Bronchial epithelial cell (primary cell): Measurements from ENCODE around the gene TOMM40. TPM values are rescaled to one million over a fixed set of nuclear protein-coding genes. Genes with fewer than 3 reads are reported as not detected.

Experiments used
- DNase-seq: peaks from one replicate; pipeline ENCODE4 v3.0.0-alpha.2; 2010; ENCODE audit warnings: low read depth
- FAIRE-seq: peaks from 2 replicates; lab custom pipeline; 2011; peaks lifted over from hg19 to GRCh38; lab: Jason Lieb, UNC
- H3K27me3 ChIP-seq: 2 replicates; pipeline ENCODE4 v1.5.1; 2011; ENCODE audit warnings: low read length; ENCODE audit not compliant: control insufficient read depth, insufficient read depth
- H3K36me3 ChIP-seq: 2 replicates; pipeline ENCODE4 v1.5.1; 2011; ENCODE audit warnings: low read length; ENCODE audit not compliant: control insufficient read depth, insufficient read depth
- H3K4me3 ChIP-seq: 2 replicates; pipeline ENCODE4 v1.5.1; 2011; ENCODE audit warnings: mild to moderate bottlenecking, low read depth, low read length, control low read depth
- CTCF ChIP-seq: IDR thresholded peaks from 2 replicates; pipeline ENCODE4 v1.5.1; 2011; ENCODE audit warnings: mild to moderate bottlenecking, moderate library complexity, low read length, control low read depth, inconsistent platforms; ENCODE audit not compliant: insufficient read depth, severe bottlenecking
- total RNA-seq: library from RNA; depleted of rRNA; stranded (reverse); fragments of >200 nt; gene quantifications from 2 replicates; pipeline ENCODE4 v1.2.1, GENCODE V29; 2014

The TOMM40 gene
- total RNA-seq, 1 donor from 2014 or later: 82.9 TPM

- DNase-seq: peak; percentile 99
- Histone ChIP-seq H3K36me3 (peaks cover 24% of the 10 kb centered on the region), H3K4me3 (peak overlapping the region; percentile 47), H3K27me3 (no peaks in the 10 kb centered on the region)
- TF ChIP-seq CTCF: no peak
- FAIRE-seq: peak; percentile 97
Measured at GRCh38 chr19:44890366-44891015, 563 bp upstream of the TOMM40 start.

- peaks cover 34% of the 10 kb centered on the region for H3K36me3 ChIP-seq
- no peak for TF ChIP-seq CTCF
- FAIRE-seq (no peak), DNase-seq (no peak)
- H3K4me3 ChIP-seq: no peak overlapping the region
- no peaks in the 10 kb centered on the region for H3K27me3 ChIP-seq
Measured at GRCh38 chr19:44892932-44893331, 1.9 kb downstream of the TOMM40 start.

DNA sequence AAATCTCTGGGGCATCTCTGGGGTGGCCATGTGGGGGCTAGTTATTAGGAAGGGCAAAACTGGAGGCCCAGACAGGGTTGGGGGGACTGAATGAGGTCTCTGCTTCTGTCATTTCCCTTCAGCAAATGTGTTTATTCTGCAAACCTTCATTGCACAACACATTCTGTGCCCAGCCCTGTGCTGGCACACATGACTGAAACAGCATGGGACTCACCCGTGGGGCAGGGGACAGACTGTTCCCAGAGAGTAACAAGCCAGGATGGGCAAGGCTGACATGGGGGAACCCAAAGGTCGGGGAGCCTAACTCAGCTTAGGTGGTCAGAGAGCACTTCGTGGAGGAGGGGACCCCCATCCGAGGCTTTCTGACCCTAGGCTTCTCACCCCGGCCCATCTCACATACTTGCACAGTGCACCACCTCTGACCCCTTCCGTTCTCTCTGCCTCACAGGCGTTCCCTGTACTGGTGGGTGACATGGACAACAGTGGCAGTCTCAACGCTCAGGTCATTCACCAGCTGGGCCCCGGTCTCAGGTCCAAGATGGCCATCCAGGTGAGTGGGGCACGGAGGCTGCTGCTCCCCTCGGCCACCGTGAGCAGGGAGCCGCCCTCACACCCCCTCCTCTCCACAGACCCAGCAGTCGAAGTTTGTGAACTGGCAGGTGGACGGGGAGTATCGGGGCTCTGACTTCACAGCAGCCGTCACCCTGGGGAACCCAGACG, 2.4 kb downstream of the TOMM40 start:
- Histone ChIP-seq H3K27me3 (no peaks in the 10 kb centered on the region), H3K36me3 (peaks cover 37% of the 10 kb centered on the region), H3K4me3 (no peak overlapping the region)
- no peak for TF ChIP-seq CTCF
- FAIRE-seq (no peak), DNase-seq (no peak)

DNA sequence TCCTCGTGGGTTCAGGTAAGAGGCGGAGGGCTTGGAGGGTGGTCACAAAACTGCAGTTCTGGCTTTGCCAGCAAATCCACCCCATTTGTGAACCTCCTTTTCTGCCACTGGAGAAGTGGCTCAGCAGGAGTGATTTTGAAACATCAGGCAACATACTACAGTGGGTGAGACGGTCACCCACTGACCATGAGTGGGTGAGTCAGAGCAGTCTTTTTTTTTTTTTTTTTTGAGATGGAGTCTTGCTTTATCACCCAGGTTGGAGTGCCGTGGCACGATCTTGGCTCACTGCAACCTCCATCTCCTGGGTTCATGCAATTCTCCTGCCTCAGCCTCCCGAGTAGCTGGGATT, 3.0 kb downstream of the TOMM40 start:
- H3K27me3 ChIP-seq: no peaks in the 10 kb centered on the region
- no peak for TF ChIP-seq CTCF
- FAIRE-seq: no peak
- H3K4me3 ChIP-seq: no peak overlapping the region
- DNase-seq: no peak
- H3K36me3 ChIP-seq: peaks cover 37% of the 10 kb centered on the region

GRCh38 chr19:44894946-44895345, 3.9 kb downstream of the TOMM40 start:
- peaks cover 40% of the 10 kb centered on the region for H3K36me3 ChIP-seq
- DNase-seq: no peak
- no peak for FAIRE-seq
- no peaks in the 10 kb centered on the region for H3K27me3 ChIP-seq
- no peak for TF ChIP-seq CTCF
- no peak overlapping the region for H3K4me3 ChIP-seq
